HEK293 (cell line): ENCODE results near the gene MS4A10.
"Not testable (repeated sequence)": the region's sequence is repeated elsewhere in the genome, so short reads cannot be mapped to it uniquely, and the experiment has no call there.

Experiments used
- CTCF ChIP-seq: fragments of 450-650 bp; formaldehyde crosslinking; IDR thresholded peaks from 2 replicates; pipeline ENCODE4 v1.5.1; 2016; ENCODE audit warnings: missing biosample characterization, missing genetic modification characterization
- PBX3 ChIP-seq: sonication (generic); formaldehyde crosslinking; IDR thresholded peaks from 2 replicates; pipeline ENCODE4 v1.8.1; 2022; ENCODE audit warnings: mild to moderate bottlenecking, moderate library complexity, missing genetic modification reagents
- SP3 ChIP-seq: fragments of 450-650 bp; formaldehyde crosslinking; IDR thresholded peaks from 2 replicates; pipeline ENCODE4 v1.5.1; 2016; ENCODE audit warnings: missing biosample characterization, missing genetic modification characterization
- YY1 ChIP-seq: fragments of 450-650 bp; formaldehyde crosslinking; IDR thresholded peaks from 2 replicates; pipeline ENCODE4 v1.5.1; 2018; ENCODE audit warnings: missing biosample characterization, missing genetic modification characterization
- TF ChIP-seq, protein P1 (sequence below): fragments of 450-650 bp; formaldehyde crosslinking; IDR thresholded peaks from 2 replicates; pipeline ENCODE4 v1.5.1; 2016; ENCODE audit warnings: missing biosample characterization, missing genetic modification characterization
- TF ChIP-seq, protein P2 (sequence below): fragments of 450-650 bp; formaldehyde crosslinking; IDR thresholded peaks from 2 replicates; pipeline ENCODE4 v1.5.1; 2016; ENCODE audit warnings: missing biosample characterization, missing genetic modification characterization

DNA sequence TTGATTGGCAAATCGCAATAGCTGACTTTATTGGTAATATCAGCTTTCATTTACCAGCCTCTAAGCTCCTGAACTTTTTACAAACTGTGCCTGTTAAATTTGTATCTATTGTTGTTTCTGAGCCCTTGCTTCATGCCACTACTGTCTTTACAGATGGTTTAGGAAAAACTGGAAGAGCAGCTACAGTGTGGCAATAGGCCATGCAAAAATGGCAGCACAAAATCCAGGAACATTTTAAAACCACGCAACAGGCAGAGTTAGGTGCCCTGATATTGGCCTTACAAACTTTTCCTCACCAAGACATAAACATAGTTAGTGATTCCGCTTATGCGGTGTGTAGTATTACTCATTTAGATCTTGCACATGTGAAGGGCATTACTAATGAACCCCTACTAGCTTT is 26.5 kb upstream of the MS4A10 start:
- TF ChIP-seq, protein P1, sequence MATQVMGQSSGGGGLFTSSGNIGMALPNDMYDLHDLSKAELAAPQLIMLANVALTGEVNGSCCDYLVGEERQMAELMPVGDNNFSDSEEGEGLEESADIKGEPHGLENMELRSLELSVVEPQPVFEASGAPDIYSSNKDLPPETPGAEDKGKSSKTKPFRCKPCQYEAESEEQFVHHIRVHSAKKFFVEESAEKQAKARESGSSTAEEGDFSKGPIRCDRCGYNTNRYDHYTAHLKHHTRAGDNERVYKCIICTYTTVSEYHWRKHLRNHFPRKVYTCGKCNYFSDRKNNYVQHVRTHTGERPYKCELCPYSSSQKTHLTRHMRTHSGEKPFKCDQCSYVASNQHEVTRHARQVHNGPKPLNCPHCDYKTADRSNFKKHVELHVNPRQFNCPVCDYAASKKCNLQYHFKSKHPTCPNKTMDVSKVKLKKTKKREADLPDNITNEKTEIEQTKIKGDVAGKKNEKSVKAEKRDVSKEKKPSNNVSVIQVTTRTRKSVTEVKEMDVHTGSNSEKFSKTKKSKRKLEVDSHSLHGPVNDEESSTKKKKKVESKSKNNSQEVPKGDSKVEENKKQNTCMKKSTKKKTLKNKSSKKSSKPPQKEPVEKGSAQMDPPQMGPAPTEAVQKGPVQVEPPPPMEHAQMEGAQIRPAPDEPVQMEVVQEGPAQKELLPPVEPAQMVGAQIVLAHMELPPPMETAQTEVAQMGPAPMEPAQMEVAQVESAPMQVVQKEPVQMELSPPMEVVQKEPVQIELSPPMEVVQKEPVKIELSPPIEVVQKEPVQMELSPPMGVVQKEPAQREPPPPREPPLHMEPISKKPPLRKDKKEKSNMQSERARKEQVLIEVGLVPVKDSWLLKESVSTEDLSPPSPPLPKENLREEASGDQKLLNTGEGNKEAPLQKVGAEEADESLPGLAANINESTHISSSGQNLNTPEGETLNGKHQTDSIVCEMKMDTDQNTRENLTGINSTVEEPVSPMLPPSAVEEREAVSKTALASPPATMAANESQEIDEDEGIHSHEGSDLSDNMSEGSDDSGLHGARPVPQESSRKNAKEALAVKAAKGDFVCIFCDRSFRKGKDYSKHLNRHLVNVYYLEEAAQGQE (tag by site-specific recombination) = not testable (repeated sequence)
- not testable (repeated sequence) for TF ChIP-seq CTCF (tag by site-specific recombination); SP3 (tag by site-specific recombination); YY1 (tag by site-specific recombination); PBX3 (CRISPR knock-in tag)
- TF ChIP-seq, protein P2, sequence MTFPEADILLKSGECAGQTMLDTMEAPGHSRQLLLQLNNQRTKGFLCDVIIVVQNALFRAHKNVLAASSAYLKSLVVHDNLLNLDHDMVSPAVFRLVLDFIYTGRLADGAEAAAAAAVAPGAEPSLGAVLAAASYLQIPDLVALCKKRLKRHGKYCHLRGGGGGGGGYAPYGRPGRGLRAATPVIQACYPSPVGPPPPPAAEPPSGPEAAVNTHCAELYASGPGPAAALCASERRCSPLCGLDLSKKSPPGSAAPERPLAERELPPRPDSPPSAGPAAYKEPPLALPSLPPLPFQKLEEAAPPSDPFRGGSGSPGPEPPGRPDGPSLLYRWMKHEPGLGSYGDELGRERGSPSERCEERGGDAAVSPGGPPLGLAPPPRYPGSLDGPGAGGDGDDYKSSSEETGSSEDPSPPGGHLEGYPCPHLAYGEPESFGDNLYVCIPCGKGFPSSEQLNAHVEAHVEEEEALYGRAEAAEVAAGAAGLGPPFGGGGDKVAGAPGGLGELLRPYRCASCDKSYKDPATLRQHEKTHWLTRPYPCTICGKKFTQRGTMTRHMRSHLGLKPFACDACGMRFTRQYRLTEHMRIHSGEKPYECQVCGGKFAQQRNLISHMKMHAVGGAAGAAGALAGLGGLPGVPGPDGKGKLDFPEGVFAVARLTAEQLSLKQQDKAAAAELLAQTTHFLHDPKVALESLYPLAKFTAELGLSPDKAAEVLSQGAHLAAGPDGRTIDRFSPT (tag by site-specific recombination) = not testable (repeated sequence)
